Panc1 (cell line): ENCODE data around the gene ZFC3H1.

Experiments used
- CTCF ChIP-seq: fragments of 450-650 bp; IDR thresholded peaks from 2 replicates; pipeline ENCODE4 v1.5.1; 2017; ENCODE audit warnings: mild to moderate bottlenecking
- POLR2AphosphoS5 ChIP-seq: IDR thresholded peaks from 2 replicates; pipeline ENCODE4 v1.6.1; 2012; ENCODE audit warnings: mild to moderate bottlenecking, low read depth, low read length, moderate library complexity
- SIN3A ChIP-seq: IDR thresholded peaks from 2 replicates; pipeline ENCODE4 v1.6.1; 2012; ENCODE audit warnings: low read depth, mild to moderate bottlenecking, low read length, moderate library complexity, borderline replicate concordance; ENCODE audit not compliant: insufficient read depth
- TF ChIP-seq, protein P1 (sequence below), 2 experiments: IDR thresholded peaks; 2 replicates each; pipeline ENCODE4 v1.6.1; 2011 to 2012; ENCODE audit warnings: low read depth in 2 of 2, control low read depth in 1 of 2, low read length in 1 of 2, mild to moderate bottlenecking in 1 of 2, moderate library complexity in 1 of 2; ENCODE audit not compliant: insufficient read depth in 1 of 2

GRCh38 chr12:71671311-71671710 lies 7.7 kb upstream of the ZFC3H1 start:
- no peak for TF ChIP-seq CTCF
- TF ChIP-seq POLR2AphosphoS5 = no peak
- TF ChIP-seq, protein P1, sequence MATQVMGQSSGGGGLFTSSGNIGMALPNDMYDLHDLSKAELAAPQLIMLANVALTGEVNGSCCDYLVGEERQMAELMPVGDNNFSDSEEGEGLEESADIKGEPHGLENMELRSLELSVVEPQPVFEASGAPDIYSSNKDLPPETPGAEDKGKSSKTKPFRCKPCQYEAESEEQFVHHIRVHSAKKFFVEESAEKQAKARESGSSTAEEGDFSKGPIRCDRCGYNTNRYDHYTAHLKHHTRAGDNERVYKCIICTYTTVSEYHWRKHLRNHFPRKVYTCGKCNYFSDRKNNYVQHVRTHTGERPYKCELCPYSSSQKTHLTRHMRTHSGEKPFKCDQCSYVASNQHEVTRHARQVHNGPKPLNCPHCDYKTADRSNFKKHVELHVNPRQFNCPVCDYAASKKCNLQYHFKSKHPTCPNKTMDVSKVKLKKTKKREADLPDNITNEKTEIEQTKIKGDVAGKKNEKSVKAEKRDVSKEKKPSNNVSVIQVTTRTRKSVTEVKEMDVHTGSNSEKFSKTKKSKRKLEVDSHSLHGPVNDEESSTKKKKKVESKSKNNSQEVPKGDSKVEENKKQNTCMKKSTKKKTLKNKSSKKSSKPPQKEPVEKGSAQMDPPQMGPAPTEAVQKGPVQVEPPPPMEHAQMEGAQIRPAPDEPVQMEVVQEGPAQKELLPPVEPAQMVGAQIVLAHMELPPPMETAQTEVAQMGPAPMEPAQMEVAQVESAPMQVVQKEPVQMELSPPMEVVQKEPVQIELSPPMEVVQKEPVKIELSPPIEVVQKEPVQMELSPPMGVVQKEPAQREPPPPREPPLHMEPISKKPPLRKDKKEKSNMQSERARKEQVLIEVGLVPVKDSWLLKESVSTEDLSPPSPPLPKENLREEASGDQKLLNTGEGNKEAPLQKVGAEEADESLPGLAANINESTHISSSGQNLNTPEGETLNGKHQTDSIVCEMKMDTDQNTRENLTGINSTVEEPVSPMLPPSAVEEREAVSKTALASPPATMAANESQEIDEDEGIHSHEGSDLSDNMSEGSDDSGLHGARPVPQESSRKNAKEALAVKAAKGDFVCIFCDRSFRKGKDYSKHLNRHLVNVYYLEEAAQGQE (IDR thresholded peaks at IDR 0.05; ENCODE audit: insufficient read depth in 1 of 2, low read depth in 2 of 2, low read length in 1 of 2) = no peak
- no peak for TF ChIP-seq SIN3A
